Small intestine (tissue), 7 donors: ENCODE data around the gene TMEM14A. TPM values are rescaled to one million over a fixed set of nuclear protein-coding genes. Genes with fewer than 3 reads are reported as not detected.
A peak's percentile ranks its signal among the peaks of the same experiment; 100 is the strongest.
"Not testable (repeated sequence)": the region's sequence is repeated elsewhere in the genome, so short reads cannot be mapped to it uniquely, and the experiment has no call there.

Experiments
- DNase-seq, 2 donors: peaks; one replicate each; pipeline versions ENCODE4 v3.0.0 to v3.0.0-alpha.2; 2013
- FAIRE-seq: peaks from 2 replicates; lab custom pipeline; 2012; peaks lifted over from hg19 to GRCh38; lab: Jason Lieb, UNC
- H3K27ac ChIP-seq, 3 donors: one replicate each; pipeline ENCODE4 v1.5.1; 2013; ENCODE audit warnings: low read length in 2 of 3, mild to moderate bottlenecking in 2 of 3, control low read depth in 1 of 3, inconsistent platforms in 1 of 3, low read depth in 1 of 3, moderate library complexity in 1 of 3
- H3K27me3 ChIP-seq, 3 donors: one replicate each; pipeline ENCODE4 v1.6.1; 2013; ENCODE audit warnings: low read length in 3 of 3, inconsistent platforms in 1 of 3; ENCODE audit not compliant: control insufficient read depth in 3 of 3, insufficient read depth in 3 of 3
- H3K36me3 ChIP-seq, 3 donors: one replicate each; pipeline ENCODE4 v1.6.1; 2013; ENCODE audit warnings: low read length in 3 of 3, inconsistent platforms in 1 of 3, low read depth in 1 of 3, mild to moderate bottlenecking in 1 of 3, moderate library complexity in 1 of 3; ENCODE audit not compliant: control insufficient read depth in 3 of 3, insufficient read depth in 2 of 3
- H3K4me1 ChIP-seq, 3 donors: one replicate each; pipeline ENCODE4 v1.6.1; 2013; ENCODE audit warnings: low read length in 2 of 3, inconsistent platforms in 1 of 3, low read depth in 1 of 3, mild to moderate bottlenecking in 1 of 3, moderate library complexity in 1 of 3; ENCODE audit not compliant: control insufficient read depth in 3 of 3, insufficient read depth in 2 of 3
- H3K4me3 ChIP-seq, 3 donors: one replicate each; pipeline ENCODE4 v1.5.1; 2013; ENCODE audit warnings: low read length in 3 of 3, control low read depth in 1 of 3, inconsistent platforms in 1 of 3, low read depth in 1 of 3, mild to moderate bottlenecking in 1 of 3, moderate library complexity in 1 of 3
- H3K9me3 ChIP-seq, 2 donors: one replicate each; pipeline ENCODE4 v1.6.1; 2013; ENCODE audit warnings: low read depth in 1 of 2, low read length in 1 of 2; ENCODE audit not compliant: control insufficient read depth in 2 of 2, insufficient read depth in 1 of 2
- WGBS, 3 donors: extraction: QIAGEN DNeasy Blood & Tissue Kit; methylation state at CpG; one replicate each; pipeline ENCODE4 v1.1.7; 2013; 5-methylcytosine and 5-hydroxymethylcytosine counted together
- polyA plus RNA-seq, 4 donors: library from polyadenylated mRNA; stranded (reverse) in 3 of 4; unstranded in 1 of 4; fragments of 200-250 nt in 3 of 4; fragments of 120-200 nt in 1 of 4; gene quantifications; one replicate each; pipeline versions ENCODE4 v1.2.1 to v1.2.3, GENCODE V29; 2013
- donor health status: healthy with polysubstance abuse.
- donor health status: control.
- donor health status: control.
- donor health status: Bipolar disorder and iron deficiency.
- donor health status: healthy.

TMEM14A gene
- polyA plus RNA-seq, 4 donors: 26.7 to 52.2 (median 36.7) TPM

DNA sequence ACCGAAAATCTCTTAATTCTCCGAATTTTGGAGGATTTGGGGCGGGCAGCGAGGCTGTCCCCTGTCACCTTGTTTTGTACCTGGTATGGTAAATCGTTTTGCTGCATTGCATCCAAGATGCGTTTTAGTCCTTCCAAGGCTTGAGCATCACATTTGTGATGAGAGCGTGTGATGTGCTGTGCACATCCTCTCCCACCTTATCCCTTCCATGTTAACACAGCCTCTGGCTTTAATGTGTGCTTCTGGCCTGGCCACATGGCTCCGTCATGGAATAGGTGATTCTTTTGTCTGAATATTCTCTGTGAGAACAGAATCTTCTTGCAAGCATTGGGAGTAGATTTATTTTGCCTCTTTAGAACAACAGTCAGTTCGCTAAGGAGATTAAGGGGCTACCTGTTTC, 763 bp downstream of the TMEM14A start:
- Histone ChIP-seq H3K27ac (no peak overlapping the region), H3K36me3 (peaks cover 0 to 5% (median under 1%) of the 10 kb centered on the region in 3 donors), H3K9me3 (no peaks in the 10 kb centered on the region), H3K27me3 (no peaks in the 10 kb centered on the region), H3K4me1 (peaks cover 3 to 31% (median 5%) of the 10 kb centered on the region in 3 donors), H3K4me3 (peak overlapping the region in 2 of 3 donors; percentile 57 to 87)
- DNase-seq (peak in 1 of 2 donors; percentile 9), FAIRE-seq (no peak)
- WGBS, 3 donors: 68 to 80% (median 74%) methylated on average over 9 of the region's 9 CpGs

DNA sequence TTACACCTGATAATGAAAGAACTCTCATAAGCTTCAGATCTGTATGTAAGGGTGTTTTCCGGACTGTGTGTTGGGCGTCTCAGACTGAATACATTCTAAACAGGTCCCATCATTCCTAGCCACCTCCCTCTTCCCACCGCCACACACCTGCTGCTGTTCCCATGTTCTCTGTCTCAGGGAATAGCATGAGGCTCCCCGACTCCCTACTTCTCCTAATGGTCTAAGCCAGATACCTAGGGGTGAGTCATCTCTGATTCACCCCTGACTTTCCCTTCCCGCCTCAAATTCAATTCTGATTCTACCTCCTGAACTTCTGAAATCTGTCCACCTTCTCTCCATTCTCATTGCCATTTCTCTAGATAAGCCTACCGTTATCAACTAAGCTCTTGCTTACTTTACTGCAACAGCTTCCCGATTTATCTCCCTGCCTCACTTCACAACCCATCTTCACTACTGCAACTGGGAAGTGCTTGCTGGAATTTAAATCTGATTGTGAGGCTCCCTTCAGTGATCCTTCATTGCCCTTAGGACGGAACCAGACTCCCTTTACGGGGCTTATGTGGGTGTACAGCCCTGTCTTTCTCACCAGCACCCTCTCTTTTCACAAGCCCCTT, 1.6 kb downstream of the TMEM14A start:
- no peak for FAIRE-seq
- Histone ChIP-seq H3K4me1 (peaks cover 3 to 31% (median 5%) of the 10 kb centered on the region in 3 donors), H3K9me3 (no peaks in the 10 kb centered on the region), H3K27me3 (no peaks in the 10 kb centered on the region), H3K4me3 (no peak overlapping the region), H3K27ac (no peak overlapping the region), H3K36me3 (peaks cover 0 to 11% (median 0%) of the 10 kb centered on the region in 3 donors)
- peak in 1 of 2 donors; percentile 58 for DNase-seq
- WGBS, 3 donors: 63 to 83% (median 70%) methylated on average over 9 of the region's 9 CpGs

DNA sequence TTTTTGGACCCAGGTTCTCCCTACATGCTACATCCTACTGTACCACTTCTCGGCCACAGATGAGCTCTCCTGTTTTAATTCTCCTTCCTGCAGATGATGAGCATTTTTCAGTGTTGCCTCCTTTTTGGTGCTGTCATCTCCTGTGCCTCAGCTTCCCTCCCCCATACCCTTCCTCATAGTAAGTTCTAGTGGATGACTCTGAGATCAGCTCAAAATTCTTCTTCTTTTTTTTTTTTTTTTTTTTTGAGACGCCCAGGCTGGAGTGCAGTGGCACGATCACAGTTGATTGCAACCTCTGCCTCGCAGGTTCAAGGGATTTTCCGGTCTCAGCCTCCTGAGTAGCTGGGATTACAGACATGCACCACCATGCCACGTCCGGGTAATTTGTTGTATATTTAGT, 3.8 kb downstream of the TMEM14A start:
- WGBS, 3 donors: 71 to 83% (median 73%) methylated on average over 7 of the region's 7 CpGs
- FAIRE-seq (no peak), DNase-seq (no peak)
- no peaks in the 10 kb centered on the region for H3K9me3 ChIP-seq
- H3K36me3 ChIP-seq: peaks cover 0 to 20% (median 3%) of the 10 kb centered on the region in 3 donors
- no peaks in the 10 kb centered on the region for H3K27me3 ChIP-seq
- H3K4me1 ChIP-seq: peaks cover 3 to 31% (median 5%) of the 10 kb centered on the region in 3 donors
- no peak overlapping the region for H3K4me3 ChIP-seq
- no peak overlapping the region for H3K27ac ChIP-seq

DNA sequence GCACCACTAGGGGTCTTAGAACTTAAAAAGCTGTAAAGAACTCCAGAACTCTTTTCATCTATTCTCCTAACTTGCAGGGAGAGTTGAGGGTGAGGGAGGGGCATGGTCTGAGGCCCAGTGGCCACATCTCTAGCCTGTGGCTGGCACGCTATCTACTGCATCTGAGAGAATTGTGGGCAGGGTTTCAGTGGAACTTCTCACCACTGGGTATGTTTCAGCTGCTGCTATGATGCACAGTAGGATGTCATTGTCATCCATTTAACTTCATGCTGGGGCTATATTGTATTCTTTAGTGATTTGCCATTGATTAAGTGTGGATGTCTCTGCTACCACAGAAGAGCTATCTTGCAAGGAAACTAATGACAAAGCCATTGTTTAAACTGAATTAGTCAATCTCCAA, 4.5 kb downstream of the TMEM14A start:
- FAIRE-seq: no peak
- H3K27ac ChIP-seq: no peak overlapping the region
- H3K27me3 ChIP-seq: no peaks in the 10 kb centered on the region
- no peaks in the 10 kb centered on the region for H3K9me3 ChIP-seq
- H3K4me3 ChIP-seq: no peak overlapping the region
- 86 to 97% (median 88%) methylated on average over 1 of the region's 1 CpG for WGBS, 3 donors
- peaks cover 3 to 30% (median 4%) of the 10 kb centered on the region in 3 donors for H3K4me1 ChIP-seq
- peaks cover 0 to 20% (median 3%) of the 10 kb centered on the region in 3 donors for H3K36me3 ChIP-seq
- DNase-seq: no peak

DNA sequence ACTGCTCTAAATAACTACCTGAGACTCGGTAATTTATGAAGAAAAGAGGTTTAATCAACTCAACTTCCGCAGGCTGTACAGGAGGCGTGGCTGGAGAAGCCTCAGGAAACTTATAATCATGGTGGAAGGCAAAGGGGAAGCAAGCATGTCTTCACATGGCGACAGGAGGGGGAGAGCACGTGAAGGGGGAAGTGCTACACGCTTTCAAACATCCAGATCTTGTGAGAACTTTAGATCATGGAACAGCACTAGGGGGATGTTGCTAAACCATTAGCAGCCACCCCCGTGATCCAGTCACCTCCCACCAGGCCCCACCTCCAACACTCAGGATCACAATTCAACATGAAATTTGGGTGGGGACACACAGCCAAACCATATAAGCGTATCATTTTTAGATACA, 5.7 kb downstream of the TMEM14A start:
- H3K4me3 ChIP-seq, H3K27ac ChIP-seq, H3K27me3 ChIP-seq, H3K9me3 ChIP-seq, DNase-seq, FAIRE-seq: not testable (repeated sequence)
- Histone ChIP-seq H3K4me1 (peaks cover 0 to 22% (median 3%) of the 10 kb centered on the region in 3 donors), H3K36me3 (peaks cover under 1 to 20% (median 3%) of the 10 kb centered on the region in 3 donors)
- 82 to 92% (median 89%) methylated on average over 8 of the region's 8 CpGs for WGBS, 3 donors

DNA sequence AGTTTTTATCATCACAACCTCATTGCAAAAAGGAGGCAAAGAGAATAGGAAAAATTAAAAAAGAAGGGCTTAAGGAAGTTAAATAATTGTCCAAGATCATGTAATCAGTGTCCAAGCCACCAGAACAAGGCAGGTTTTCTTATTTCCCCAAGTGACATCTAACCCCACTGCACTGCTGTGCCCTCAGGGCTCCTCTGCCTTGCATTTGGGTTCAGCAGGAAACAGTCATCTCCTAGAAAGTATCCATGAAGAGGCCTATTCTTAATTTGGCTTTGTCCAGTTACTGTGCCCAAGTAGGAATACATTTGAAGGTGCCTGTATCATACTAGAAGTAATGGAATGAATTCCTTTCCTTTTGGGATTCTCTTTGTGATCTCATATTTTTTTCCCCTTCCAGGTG, 10.5 kb downstream of the TMEM14A start:
- Histone ChIP-seq H3K36me3 (peaks cover 3 to 28% (median 3%) of the 10 kb centered on the region in 3 donors), H3K9me3 (no peaks in the 10 kb centered on the region), H3K27me3 (no peaks in the 10 kb centered on the region), H3K4me3 (no peak overlapping the region), H3K27ac (no peak overlapping the region), H3K4me1 (no peaks in the 10 kb centered on the region)
- no peak for DNase-seq
- no peak for FAIRE-seq

DNA sequence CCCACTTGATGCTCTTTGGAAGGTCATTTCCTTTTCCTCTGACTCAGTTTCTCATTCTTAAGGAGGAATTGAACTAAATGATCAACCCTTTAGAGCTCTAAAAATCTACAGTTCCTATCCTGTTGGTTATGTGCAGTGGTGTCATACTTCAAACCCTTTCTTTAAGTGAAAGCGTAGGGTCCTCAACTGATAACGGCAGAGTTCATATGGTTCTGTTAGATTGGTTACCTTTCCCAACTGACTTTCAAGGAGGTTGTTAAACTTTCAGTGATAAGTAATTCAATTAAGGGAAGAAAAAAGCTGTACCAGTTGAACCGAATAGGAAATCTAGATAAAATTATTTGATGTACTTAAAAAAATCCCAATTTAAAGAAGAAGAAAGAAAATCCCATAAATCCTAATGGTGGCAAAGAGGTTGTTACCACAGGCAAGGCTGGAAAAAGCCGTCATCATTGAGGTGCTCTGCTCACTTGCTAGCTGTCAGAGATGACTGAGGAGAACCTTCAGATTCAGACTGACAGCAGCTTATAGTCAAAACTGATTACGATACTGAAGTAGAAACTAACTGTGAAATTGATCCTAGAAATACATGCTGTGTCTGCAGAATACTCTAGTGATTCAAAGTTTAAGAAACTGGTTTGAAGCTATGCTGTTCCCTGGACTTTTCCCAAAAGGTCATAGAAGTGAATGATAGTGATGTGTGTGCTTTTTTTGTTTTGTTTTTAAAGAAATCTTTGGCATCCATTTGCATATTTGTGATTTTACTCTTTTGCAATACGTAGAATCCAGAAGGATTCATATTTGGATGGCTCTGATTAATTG, 16.2 kb downstream of the TMEM14A start:
- H3K27me3 ChIP-seq: no peaks in the 10 kb centered on the region
- no peak overlapping the region for H3K27ac ChIP-seq
- H3K9me3 ChIP-seq: no peaks in the 10 kb centered on the region
- peaks cover 0 to 9% (median 0%) of the 10 kb centered on the region in 3 donors for H3K36me3 ChIP-seq
- no peaks in the 10 kb centered on the region for H3K4me1 ChIP-seq
- FAIRE-seq: no peak
- 60 to 83% (median 72%) methylated on average over 6 of the region's 6 CpGs for WGBS, 3 donors
- peak in 1 of 2 donors; percentile 55 for DNase-seq
- H3K4me3 ChIP-seq: no peak overlapping the region

DNA sequence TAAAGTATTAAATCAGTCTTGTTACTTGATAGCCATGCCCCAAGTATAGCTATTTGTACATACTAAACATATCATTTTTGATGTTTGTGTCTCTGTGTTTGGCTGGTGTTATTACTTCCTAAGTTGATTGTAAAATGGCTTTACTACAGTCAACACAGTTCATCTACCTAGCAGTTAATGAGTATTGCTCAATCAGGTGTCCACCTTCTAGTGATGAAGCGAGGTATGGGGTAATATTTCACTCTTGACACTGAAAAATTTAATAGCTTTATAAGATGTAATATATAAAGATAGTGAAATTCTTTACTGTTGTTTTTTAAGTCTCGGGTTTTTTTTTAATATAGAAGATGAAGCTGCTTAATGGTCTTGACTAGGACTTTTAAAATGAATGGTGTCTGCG, 18.9 kb downstream of the TMEM14A start:
- Histone ChIP-seq H3K4me1 (peaks cover 0 to 2% (median 0%) of the 10 kb centered on the region in 3 donors), H3K9me3 (peaks cover 0 to 7% of the 10 kb centered on the region in 2 donors), H3K4me3 (no peak overlapping the region), H3K27me3 (no peaks in the 10 kb centered on the region), H3K27ac (no peak overlapping the region), H3K36me3 (no peaks in the 10 kb centered on the region)
- WGBS, 3 donors: 74 to 88% (median 76%) methylated on average over 3 of the region's 3 CpGs
- FAIRE-seq (no peak), DNase-seq (peak in 1 of 2 donors; percentile 41)
